Activated T-cell treated with anti-CD3 and anti-CD28 coated beads, Interleukin-2, amount 50 U/mL, for 24 hours (primary cell): ENCODE measurements around the gene TIMP2.
A peak's percentile ranks its signal among the peaks of the same experiment; 100 is the strongest.

Experiments
- DNase-seq: peaks from one replicate; pipeline ENCODE4 v3.0.0-alpha.2; 2020
- H3K27ac Mint-ChIP-seq: 2 replicates; pipeline ENCODE4 v1.8.0; 2020; ENCODE audit warnings: mild to moderate bottlenecking, mixed read lengths
- H3K27me3 Mint-ChIP-seq: 2 replicates; pipeline ENCODE4 v1.8.0; 2020; ENCODE audit warnings: mixed read lengths
- H3K36me3 Mint-ChIP-seq: 2 replicates; pipeline ENCODE4 v1.8.0; 2020; ENCODE audit warnings: low read depth, mixed read lengths
- H3K4me1 Mint-ChIP-seq: 2 replicates; pipeline ENCODE4 v1.8.0; 2020; ENCODE audit warnings: low read depth, mixed read lengths
- H3K4me3 Mint-ChIP-seq: 2 replicates; pipeline ENCODE4 v1.8.0; 2020; ENCODE audit warnings: mild to moderate bottlenecking, moderate library complexity, mixed read lengths
- H3K9me3 Mint-ChIP-seq: 2 replicates; pipeline ENCODE4 v1.8.0; 2020; ENCODE audit warnings: mixed read lengths

TIMP2 gene

GRCh38 chr17:78812855-78813254, 112.3 kb downstream of the TIMP2 start:
- no peaks in the 10 kb centered on the region for H3K27me3 Mint-ChIP-seq
- DNase-seq: no peak
- H3K4me1 Mint-ChIP-seq: peaks cover 48% of the 10 kb centered on the region
- peak overlapping the region; percentile 76 for H3K27ac Mint-ChIP-seq
- H3K9me3 Mint-ChIP-seq: no peaks in the 10 kb centered on the region
- H3K4me3 Mint-ChIP-seq: no peak overlapping the region
- peaks cover 99% of the 10 kb centered on the region for H3K36me3 Mint-ChIP-seq

- H3K36me3 Mint-ChIP-seq: peaks cover 98% of the 10 kb centered on the region
- no peak for DNase-seq
- no peaks in the 10 kb centered on the region for H3K9me3 Mint-ChIP-seq
- H3K4me1 Mint-ChIP-seq: peaks cover 62% of the 10 kb centered on the region
- H3K4me3 Mint-ChIP-seq: no peak overlapping the region
- no peaks in the 10 kb centered on the region for H3K27me3 Mint-ChIP-seq
- H3K27ac Mint-ChIP-seq: peak overlapping the region; percentile 97
Measured at GRCh38 chr17:78808163-78808562, 117.0 kb downstream of the TIMP2 start.

GRCh38 chr17:78806451-78806850, 118.7 kb downstream of the TIMP2 start:
- H3K27ac Mint-ChIP-seq: peak overlapping the region; percentile 97
- peak overlapping the region; percentile 44 for H3K4me3 Mint-ChIP-seq
- DNase-seq: peak; percentile 73
- H3K4me1 Mint-ChIP-seq: peaks cover 69% of the 10 kb centered on the region
- H3K9me3 Mint-ChIP-seq: no peaks in the 10 kb centered on the region
- peaks cover 97% of the 10 kb centered on the region for H3K36me3 Mint-ChIP-seq
- H3K27me3 Mint-ChIP-seq: no peaks in the 10 kb centered on the region

GRCh38 chr17:78805301-78805700, 119.9 kb downstream of the TIMP2 start:
- Mint-ChIP-seq H3K36me3 (peaks cover 96% of the 10 kb centered on the region), H3K9me3 (no peaks in the 10 kb centered on the region), H3K27ac (peak overlapping the region; percentile 97), H3K27me3 (no peaks in the 10 kb centered on the region), H3K4me1 (peaks cover 72% of the 10 kb centered on the region), H3K4me3 (peak overlapping the region; percentile 62)
- peak; percentile 82 for DNase-seq

GRCh38 chr17:78804777-78805176, 120.4 kb downstream of the TIMP2 start:
- Mint-ChIP-seq H3K4me1 (peaks cover 77% of the 10 kb centered on the region), H3K36me3 (peaks cover 96% of the 10 kb centered on the region), H3K4me3 (peak overlapping the region; percentile 62), H3K27me3 (no peaks in the 10 kb centered on the region), H3K27ac (peak overlapping the region; percentile 97), H3K9me3 (no peaks in the 10 kb centered on the region)
- no peak for DNase-seq

GRCh38 chr17:78803186-78803845, 121.9 kb downstream of the TIMP2 start:
- no peaks in the 10 kb centered on the region for H3K9me3 Mint-ChIP-seq
- peaks cover 96% of the 10 kb centered on the region for H3K36me3 Mint-ChIP-seq
- H3K27me3 Mint-ChIP-seq: no peaks in the 10 kb centered on the region
- no peak for DNase-seq
- H3K27ac Mint-ChIP-seq: peak overlapping the region; percentile 90
- peaks cover 83% of the 10 kb centered on the region for H3K4me1 Mint-ChIP-seq
- H3K4me3 Mint-ChIP-seq: peak overlapping the region; percentile 56
